ENCODE results near the gene MICU1. TPM values are rescaled to one million over a fixed set of nuclear protein-coding genes. Genes with fewer than 3 reads are reported as not detected.

Gene MICU1
- total and polyA plus RNA-seq, 9 donors = 29.9 to 117 (median 44.5) TPM

GRCh38 chr10:72364239-72364777, 261.6 kb downstream of the MICU1 start:
- H3K27ac ChIP-seq = peak overlapping the region in 1 of 2 donors; percentile 34
- no peaks in the 10 kb centered on the region for H3K36me3 ChIP-seq
- no peaks in the 10 kb centered on the region for H3K4me1 ChIP-seq (ENCODE audit: insufficient read depth)
- no peaks in the 10 kb centered on the region for H3K27me3 ChIP-seq
- peak; percentile 16 for TF ChIP-seq POLR2A (IDR thresholded peaks at IDR 0.05)
- TF ChIP-seq CTCF (IDR thresholded peaks at IDR 0.05) = peak; percentile 84 to 97 (median 93)
- no peak for TF ChIP-seq EP300 (IDR thresholded peaks at IDR 0.05)
- intact Hi-C loops (cut with DNase I) = loop anchor here in 2 of 4 donors (2.0 kb wide), 2 partner anchors 470 to 472 kb away; no protein-coding TSS in a partner anchor
- peak; percentile 86 to 93 (median 91) for DNase-seq
- H3K4me3 ChIP-seq = no peak overlapping the region
- H3K9me3 ChIP-seq = no peaks in the 10 kb centered on the region
- WGBS, 3 donors = 2 to 3% (median 3%) methylated on average over 12 of the region's 12 CpGs

GRCh38 chr10:72356987-72357386, 268.9 kb downstream of the MICU1 start:
- intact Hi-C loops (cut with DNase I) = no loop called here
- peaks cover 6% of the 10 kb centered on the region for H3K4me1 ChIP-seq (ENCODE audit: insufficient read depth)
- H3K9me3 ChIP-seq = no peaks in the 10 kb centered on the region
- no peak for DNase-seq
- TF ChIP-seq EP300 (IDR thresholded peaks at IDR 0.05) = no peak
- TF ChIP-seq CTCF (IDR thresholded peaks at IDR 0.05) = no peak
- no peak for TF ChIP-seq POLR2A (IDR thresholded peaks at IDR 0.05)
- H3K27me3 ChIP-seq = no peaks in the 10 kb centered on the region
- H3K36me3 ChIP-seq = no peaks in the 10 kb centered on the region
- WGBS, 3 donors = 53 to 63% (median 61%) methylated on average over 4 of the region's 4 CpGs
- H3K27ac ChIP-seq = no peak overlapping the region
- H3K4me3 ChIP-seq = no peak overlapping the region

GRCh38 chr10:72356115-72356514, 269.8 kb downstream of the MICU1 start:
- 66 to 83% (median 81%) methylated on average over 6 of the region's 6 CpGs for WGBS, 3 donors
- no peak overlapping the region for H3K4me3 ChIP-seq
- no peaks in the 10 kb centered on the region for H3K9me3 ChIP-seq
- DNase-seq = no peak
- no peak for TF ChIP-seq CTCF (IDR thresholded peaks at IDR 0.05)
- no peaks in the 10 kb centered on the region for H3K36me3 ChIP-seq
- H3K4me1 ChIP-seq (ENCODE audit: insufficient read depth) = peaks cover 6% of the 10 kb centered on the region
- no peaks in the 10 kb centered on the region for H3K27me3 ChIP-seq
- no peak overlapping the region for H3K27ac ChIP-seq
- intact Hi-C loops (cut with DNase I) = no loop called here

- no peaks in the 10 kb centered on the region for H3K9me3 ChIP-seq
- peak overlapping the region; percentile 89 for H3K27ac ChIP-seq
- peak overlapping the region; percentile 96 for H3K4me3 ChIP-seq
- H3K36me3 ChIP-seq = no peaks in the 10 kb centered on the region
- TF ChIP-seq POLR2A (IDR thresholded peaks at IDR 0.05) (no peak), CTCF (IDR thresholded peaks at IDR 0.05) (no peak), EP300 (IDR thresholded peaks at IDR 0.05) (no peak)
- intact Hi-C loops (cut with DNase I) = no loop called here
- H3K4me1 ChIP-seq (ENCODE audit: insufficient read depth) = peaks cover 6% of the 10 kb centered on the region
- WGBS, 3 donors = 19 to 28% (median 22%) methylated on average over 7 of the region's 7 CpGs
- H3K27me3 ChIP-seq = no peaks in the 10 kb centered on the region
- DNase-seq = no peak
Measured at GRCh38 chr10:72355214-72355555, 270.7 kb downstream of the MICU1 start.

All from ovary (tissue), 9 donors.